Breast epithelium (tissue), 4 donors: ENCODE data around the gene MAGEF1. TPM values are rescaled to one million over a fixed set of nuclear protein-coding genes. Genes with fewer than 3 reads are reported as not detected.

Experiments used
- DNase-seq, 2 donors: peaks; one replicate each; pipeline ENCODE4 v3.0.0-alpha.2; 2019; ENCODE audit warnings: low spot score in 2 of 2
- H3K27ac ChIP-seq, 2 donors: fragments of 200-600 bp; sonication (generic) in 1 of 2; one replicate each; pipeline ENCODE4 v1.5.1; 2016 to 2019; ENCODE audit warnings: mild to moderate bottlenecking in 1 of 2
- H3K27me3 ChIP-seq, 2 donors: fragments of 200-600 bp; sonication (generic) in 1 of 2; one replicate each; pipeline versions ENCODE4 v1.5.1 to v1.6.0; 2017 to 2019; ENCODE audit warnings: control low read depth in 1 of 2, mild to moderate bottlenecking in 1 of 2
- H3K36me3 ChIP-seq: fragments of 200-600 bp; one replicate; pipeline ENCODE4 v1.5.1; 2019
- H3K4me1 ChIP-seq, 2 donors: fragments of 200-600 bp; sonication (generic); one replicate each; pipeline ENCODE4 v1.5.1; 2016 to 2019; ENCODE audit warnings: control low read depth in 1 of 2
- H3K4me3 ChIP-seq, 3 donors: fragments of 200-600 bp; sonication (generic); 1 replicate in 2 of 3; 2 replicates in 1 of 3; pipeline ENCODE4 v1.5.1; 2016 to 2019; ENCODE audit warnings: mild to moderate bottlenecking in 3 of 3, moderate library complexity in 2 of 3
- H3K9me3 ChIP-seq, 2 donors: fragments of 200-600 bp; sonication (generic) in 1 of 2; one replicate each; pipeline ENCODE4 v1.5.1; 2016 to 2019; ENCODE audit warnings: control low read depth in 1 of 2
- CTCF ChIP-seq, 3 donors: fragments of 450-650 bp; IDR thresholded peaks; one replicate each; pipeline ENCODE4 v1.5.1; 2016 to 2017; ENCODE audit warnings: antibody characterized with exemption in 3 of 3, mild to moderate bottlenecking in 3 of 3, moderate library complexity in 3 of 3
- POLR2A ChIP-seq: fragments of 450-650 bp; IDR thresholded peaks from one replicate; pipeline ENCODE4 v1.6.1; 2016; ENCODE audit warnings: antibody characterized with exemption, mild to moderate bottlenecking, moderate library complexity
- POLR2AphosphoS5 ChIP-seq, 3 donors: sonication (generic); formaldehyde crosslinking; IDR thresholded peaks; one replicate each; pipeline ENCODE4 v1.6.1; 2017; ENCODE audit warnings: antibody characterized with exemption in 3 of 3
- intact Hi-C: fragments of 100-400 bp; cut with DNase I; formaldehyde crosslinking; loops from one replicate; pipeline ENCODE4 v1.15.1; 2023; ENCODE audit warnings: low total_unique reads
- total RNA-seq, 3 donors: library from RNA; depleted of rRNA; stranded (reverse); fragments of >200 nt; gene quantifications; one replicate each; pipeline ENCODE4 v1.1.0, GENCODE V29; 2016

The MAGEF1 gene
- total RNA-seq, 3 donors from 2014 or later: 16.5 to 40.4 (median 38.3) TPM

GRCh38 chr3:184728010-184728527 is 16.2 kb upstream of the MAGEF1 start:
- intact Hi-C loops: no loop called here
- Histone ChIP-seq H3K36me3 (no peaks in the 10 kb centered on the region), H3K9me3 (no peaks in the 10 kb centered on the region), H3K4me1 (peaks cover 0 to 10% of the 10 kb centered on the region in 2 donors), H3K27me3 (no peaks in the 10 kb centered on the region), H3K4me3 (no peak overlapping the region), H3K27ac (no peak overlapping the region)
- no peak for DNase-seq
- TF ChIP-seq CTCF (IDR thresholded peaks at IDR 0.05): no peak
- TF ChIP-seq POLR2A: no peak
- no peak for TF ChIP-seq POLR2AphosphoS5 (IDR thresholded peaks at IDR 0.05)

- Histone ChIP-seq H3K4me3 (no peak overlapping the region), H3K9me3 (no peaks in the 10 kb centered on the region), H3K36me3 (no peaks in the 10 kb centered on the region), H3K27me3 (no peaks in the 10 kb centered on the region), H3K4me1 (peaks cover 0 to 10% of the 10 kb centered on the region in 2 donors), H3K27ac (no peak overlapping the region)
- intact Hi-C loops: no loop called here
- DNase-seq: peak in 1 of 2 donors; percentile 62
- TF ChIP-seq POLR2A (no peak), POLR2AphosphoS5 (IDR thresholded peaks at IDR 0.05) (peak in 1 of 3 donors; percentile 69), CTCF (IDR thresholded peaks at IDR 0.05) (peak; percentile 41 to 81 (median 74))
Measured at GRCh38 chr3:184727357-184728009, 15.6 kb upstream of the MAGEF1 start.

GRCh38 chr3:184726497-184726896 is 14.6 kb upstream of the MAGEF1 start:
- Histone ChIP-seq H3K4me3 (no peak overlapping the region), H3K4me1 (peaks cover 0 to 10% of the 10 kb centered on the region in 2 donors), H3K36me3 (no peaks in the 10 kb centered on the region), H3K9me3 (no peaks in the 10 kb centered on the region), H3K27me3 (no peaks in the 10 kb centered on the region), H3K27ac (peak overlapping the region in 1 of 2 donors; percentile 43)
- TF ChIP-seq POLR2A: no peak
- TF ChIP-seq CTCF (IDR thresholded peaks at IDR 0.05): no peak
- TF ChIP-seq POLR2AphosphoS5 (IDR thresholded peaks at IDR 0.05): no peak
- no peak for DNase-seq
- intact Hi-C loops: no loop called here

- Histone ChIP-seq H3K4me1 (peaks cover 0 to 10% of the 10 kb centered on the region in 2 donors), H3K36me3 (no peaks in the 10 kb centered on the region), H3K27ac (no peak overlapping the region), H3K4me3 (no peak overlapping the region), H3K27me3 (no peaks in the 10 kb centered on the region), H3K9me3 (no peaks in the 10 kb centered on the region)
- TF ChIP-seq POLR2AphosphoS5 (IDR thresholded peaks at IDR 0.05) (no peak), CTCF (IDR thresholded peaks at IDR 0.05) (no peak), POLR2A (no peak)
- DNase-seq: no peak
- intact Hi-C loops: no loop called here
Measured at GRCh38 chr3:184725176-184725719, 13.4 kb upstream of the MAGEF1 start.

GRCh38 chr3:184724699-184725098 is 12.8 kb upstream of the MAGEF1 start:
- H3K4me1 ChIP-seq: peaks cover 0 to 10% of the 10 kb centered on the region in 2 donors
- no peak overlapping the region for H3K27ac ChIP-seq
- no peaks in the 10 kb centered on the region for H3K36me3 ChIP-seq
- no peaks in the 10 kb centered on the region for H3K9me3 ChIP-seq
- H3K27me3 ChIP-seq: no peaks in the 10 kb centered on the region
- no peak for DNase-seq
- intact Hi-C loops: no loop called here
- no peak overlapping the region for H3K4me3 ChIP-seq
- TF ChIP-seq POLR2AphosphoS5 (IDR thresholded peaks at IDR 0.05) (no peak), CTCF (IDR thresholded peaks at IDR 0.05) (no peak), POLR2A (no peak)
